Putamen (tissue), 1 donor: ENCODE data around the gene COL2A1.

Source experiments
- DNase-seq: peaks from one replicate; pipeline ENCODE4 v3.0.0-alpha.2; 2016; ENCODE audit warnings: low spot score

Gene COL2A1

DNA sequence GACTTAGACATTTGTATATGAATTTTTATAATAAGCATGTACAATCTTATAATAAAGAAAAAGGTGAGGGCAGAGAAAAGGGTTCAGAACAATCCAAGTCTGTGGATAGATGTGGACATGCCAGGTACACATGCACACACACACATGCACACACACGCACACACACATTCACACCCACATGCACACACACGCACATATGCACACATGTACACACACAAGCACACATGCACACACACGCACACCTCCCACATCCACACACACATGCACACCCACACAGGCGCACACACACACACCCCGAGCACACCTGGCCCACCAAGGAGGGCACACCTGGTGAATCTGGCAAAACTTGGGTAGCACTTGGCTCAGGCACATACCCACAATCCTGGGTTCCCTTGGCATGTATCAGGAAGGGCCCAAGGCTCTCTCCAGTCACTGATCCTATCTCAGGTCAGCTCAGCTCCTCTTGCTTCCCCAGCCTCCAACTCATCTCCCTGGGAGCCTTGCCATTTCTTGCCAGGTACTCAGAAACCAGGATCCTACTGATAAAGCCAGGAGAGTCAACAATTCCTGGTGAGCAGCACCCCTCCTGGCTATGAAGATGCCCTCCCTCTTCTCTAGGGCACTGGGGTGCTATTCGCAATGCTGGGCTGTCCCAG is 59.5 kb downstream of the COL2A1 start:
- no peak for DNase-seq

DNA sequence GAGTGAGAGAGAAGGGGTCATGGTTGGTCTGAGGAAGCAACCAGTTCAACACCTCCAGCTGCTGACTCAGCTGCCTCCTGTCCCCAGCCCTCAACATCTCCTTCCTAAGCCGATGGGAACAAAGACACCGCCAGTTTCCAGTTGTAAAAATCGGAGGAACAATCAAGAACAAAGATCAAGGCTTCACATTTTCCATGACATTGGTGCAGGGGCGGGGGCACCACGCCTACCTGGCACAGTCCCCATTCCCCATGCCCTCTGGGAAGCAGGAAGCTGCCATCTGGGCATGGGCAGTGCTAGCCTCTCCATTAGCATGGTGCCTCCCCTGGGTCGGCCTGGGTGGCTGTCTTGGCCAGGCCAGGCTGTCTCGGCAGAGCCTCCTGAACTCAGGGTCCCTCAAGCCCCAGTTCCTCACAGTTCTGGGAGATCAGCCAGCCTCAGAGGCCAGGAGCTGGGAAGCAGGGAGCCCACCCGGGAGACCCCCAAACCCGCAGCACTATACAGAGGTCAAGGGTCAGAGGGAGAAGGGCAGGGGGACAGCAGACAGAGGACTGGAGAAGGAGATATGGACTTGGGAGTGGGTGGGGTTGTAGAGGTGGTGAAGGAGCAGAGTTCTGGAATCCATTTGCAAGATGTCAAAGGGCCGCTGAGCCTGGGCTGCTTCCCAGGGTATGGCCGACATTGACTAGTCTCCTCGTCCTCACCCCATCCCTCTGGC is 60.5 kb downstream of the COL2A1 start:
- no peak for DNase-seq

GRCh38 chr12:47942614-47943225 is 61.6 kb downstream of the COL2A1 start:
- no peak for DNase-seq

DNA sequence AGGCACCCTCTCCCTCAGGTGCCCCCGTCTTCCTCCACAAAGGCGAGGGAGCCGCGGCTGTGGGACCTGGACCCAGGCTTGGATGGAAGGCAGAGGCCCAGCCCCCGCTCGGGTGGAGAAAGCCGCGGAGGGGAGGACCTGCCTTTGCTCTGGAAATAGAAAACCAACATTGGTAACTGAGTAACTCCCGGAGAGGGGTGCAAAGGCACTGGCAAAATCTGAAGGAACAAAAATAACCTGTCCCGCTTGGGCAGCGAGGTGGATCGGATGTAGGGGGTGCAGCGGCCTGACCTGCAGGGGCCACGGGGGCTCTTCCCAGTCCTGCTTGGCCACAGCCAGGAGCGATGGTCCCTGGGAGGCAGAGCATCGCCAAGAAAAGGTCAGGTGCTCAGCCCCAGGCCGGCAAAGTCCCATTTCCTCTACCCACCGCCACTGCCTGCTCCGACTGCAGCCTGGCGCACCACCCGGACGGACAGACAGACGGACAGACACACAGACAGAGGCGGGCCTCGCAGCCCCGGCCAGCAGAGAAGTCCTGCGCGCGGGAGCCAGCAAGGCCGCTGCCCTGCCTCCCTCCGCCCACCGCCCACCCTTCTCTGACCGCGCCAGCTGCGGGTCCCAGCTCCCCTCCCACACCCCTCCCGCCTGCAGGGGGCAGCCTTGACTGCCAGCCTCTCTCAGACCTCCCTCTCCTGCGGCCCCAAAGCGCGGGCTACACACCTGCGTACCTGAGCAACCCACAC is 62.2 kb downstream of the COL2A1 start:
- DNase-seq: no peak

DNA sequence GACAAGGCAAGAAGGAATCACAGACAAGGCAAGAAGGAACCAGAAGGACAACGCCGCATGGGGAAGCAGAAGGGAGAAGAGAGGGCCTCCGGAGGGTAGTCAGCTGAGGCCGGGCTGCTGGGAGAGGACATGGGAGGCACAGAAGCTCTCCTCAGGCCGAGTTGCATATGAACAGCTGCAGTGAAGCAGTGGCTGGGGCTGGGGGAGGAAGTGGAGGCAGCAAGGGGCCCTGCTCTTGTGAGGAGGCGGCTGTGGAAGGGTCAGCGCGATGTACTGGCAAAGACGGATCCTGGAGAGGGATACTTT is 62.8 kb downstream of the COL2A1 start:
- no peak for DNase-seq

DNA sequence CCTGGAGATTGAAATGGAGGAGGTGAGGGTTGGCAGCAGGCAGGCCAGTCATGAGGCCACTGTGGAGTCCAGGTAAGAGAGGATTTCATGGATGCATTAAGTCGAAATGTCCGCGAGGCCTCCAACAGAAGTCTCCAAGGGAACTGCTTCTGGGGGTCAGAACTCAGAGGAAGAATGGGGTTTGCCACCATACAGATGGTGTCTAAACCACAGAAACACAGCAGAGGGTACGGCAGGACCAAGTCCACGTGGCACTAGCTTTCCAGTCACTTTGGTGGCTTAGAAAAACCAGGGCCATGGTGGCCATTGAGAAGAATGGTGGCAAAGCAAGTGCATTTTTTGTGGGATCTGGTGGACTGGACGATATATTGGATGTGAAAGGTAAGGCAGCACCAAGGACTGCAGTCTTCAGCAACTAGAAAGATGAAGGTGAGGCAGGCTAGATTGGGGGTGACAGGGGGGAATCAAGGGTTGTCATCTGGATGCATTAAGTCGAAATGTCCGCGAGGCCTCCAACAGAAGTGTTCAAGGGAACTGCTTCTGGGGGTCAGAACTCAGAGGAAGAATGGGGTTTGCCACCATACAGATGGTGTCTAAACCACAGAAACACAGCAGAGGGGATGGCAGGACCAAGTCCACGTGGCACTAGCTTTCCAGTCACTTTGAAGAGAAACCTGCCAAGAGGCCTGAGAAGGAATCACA is 63.4 kb downstream of the COL2A1 start:
- DNase-seq: no peak

DNA sequence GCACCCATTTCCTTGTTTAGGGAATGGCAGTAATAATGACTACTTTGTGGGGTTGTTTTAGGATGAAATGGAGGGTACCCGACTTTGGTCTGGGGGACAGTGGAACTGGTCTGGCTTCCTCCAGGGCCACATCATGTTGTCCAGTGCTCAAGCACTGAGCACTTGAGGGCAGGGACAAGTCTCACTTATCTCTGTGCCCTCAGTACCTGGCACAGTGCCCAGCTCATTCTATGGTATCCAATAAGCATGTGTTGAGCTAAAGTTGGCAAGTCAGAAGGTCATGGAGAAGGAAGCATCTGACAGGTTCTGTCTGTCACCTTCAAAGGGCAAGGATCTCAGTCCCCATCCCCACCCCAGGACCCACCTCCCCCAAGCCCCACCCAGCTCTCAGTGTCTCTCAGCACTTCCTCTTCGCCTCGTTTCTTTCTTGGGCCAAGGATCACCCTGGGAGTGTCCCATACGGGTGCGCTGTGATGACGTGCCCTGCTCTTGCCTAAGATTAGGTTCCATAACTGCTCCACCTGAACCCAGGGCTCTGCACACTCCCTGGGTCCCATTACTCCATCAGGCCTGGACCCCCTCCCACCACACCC is 65.2 kb downstream of the COL2A1 start:
- DNase-seq: no peak

DNA sequence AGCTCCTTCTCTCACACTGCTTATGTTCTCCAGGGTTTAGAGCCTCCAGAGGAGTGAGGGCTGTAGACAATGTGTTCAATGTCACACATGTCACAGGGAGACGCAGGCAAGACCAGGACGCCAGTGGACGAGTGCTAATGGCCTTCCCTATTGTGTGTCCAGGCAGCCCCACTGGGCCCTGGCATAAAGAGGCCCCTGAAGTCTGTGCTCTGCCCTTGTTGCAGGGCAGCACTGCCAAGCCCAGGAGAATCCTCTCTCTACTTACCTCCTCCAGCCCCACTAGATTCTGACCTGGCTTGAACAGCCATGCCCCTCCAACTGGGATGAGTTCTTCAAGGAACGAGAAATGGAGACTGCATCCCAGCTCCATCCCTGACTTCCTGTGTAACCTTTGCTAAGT is 65.7 kb downstream of the COL2A1 start:
- DNase-seq: no peak

- no peak for DNase-seq
Measured at GRCh38 chr12:47938093-47938492, 66.2 kb downstream of the COL2A1 start.

- DNase-seq: no peak
Measured at GRCh38 chr12:47935184-47935583, 69.1 kb downstream of the COL2A1 start.

GRCh38 chr12:47931187-47931586 is 73.1 kb downstream of the COL2A1 start:
- no peak for DNase-seq

GRCh38 chr12:47930634-47931033 is 73.6 kb downstream of the COL2A1 start:
- no peak for DNase-seq

DNA sequence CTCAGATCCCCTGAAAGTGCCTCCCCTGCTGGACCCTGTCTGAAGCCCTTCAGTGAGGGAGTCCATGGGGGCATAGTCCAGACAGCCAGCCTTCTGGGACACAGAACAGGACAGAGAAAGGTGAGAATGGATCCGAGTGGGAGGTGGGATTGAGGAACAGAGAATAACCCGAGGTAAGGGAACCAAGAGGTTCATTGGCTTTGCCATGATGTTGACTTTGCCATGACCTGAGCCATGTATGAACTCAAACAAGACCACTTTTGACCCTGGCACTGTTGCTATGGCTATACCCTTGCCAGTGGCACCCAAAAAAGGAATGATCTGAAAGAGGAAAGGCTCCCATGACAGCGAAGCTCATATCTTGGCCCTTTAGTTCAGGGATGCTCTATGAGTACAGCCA is 76.9 kb downstream of the COL2A1 start:
- DNase-seq: no peak
